Natural killer cell treated with Interleukin-12 subunit alpha and Interleukin-12 subunit beta and Interleukin-15 and Interleukin-18, amount 100 ng/mL, for 72 hours (primary cell): ENCODE results near the gene PSMA5. TPM values are rescaled to one million over a fixed set of nuclear protein-coding genes. Genes with fewer than 3 reads are reported as not detected.
"Not testable (repeated sequence)": the region's sequence is repeated elsewhere in the genome, so short reads cannot be mapped to it uniquely, and the experiment has no call there.

Experiments used
- ATAC-seq, 2 donors: fragments of 150-1000 bp; cut with Tn5 transposase in 1 of 2; sonication (Bioruptor Pico), chemical (Tn5 transposase) in 1 of 2; 2 replicates each; pipeline ENCODE4 v1.10.0; 2021
- DNase-seq: peaks from one replicate; pipeline ENCODE4 v3.0.0; 2022; ENCODE audit warnings: low spot score
- H3K27ac Mint-ChIP-seq, 2 donors: 1 replicate in 1 of 2; 2 replicates in 1 of 2; pipeline ENCODE4 v1.8.0; 2022; ENCODE audit warnings: mixed read lengths in 2 of 2, mild to moderate bottlenecking in 1 of 2, moderate library complexity in 1 of 2
- H3K27me3 Mint-ChIP-seq, 2 donors: 1 replicate in 1 of 2; 2 replicates in 1 of 2; pipeline ENCODE4 v1.8.0; 2022; ENCODE audit warnings: mixed read lengths in 2 of 2
- H3K36me3 Mint-ChIP-seq: one replicate; pipeline ENCODE4 v1.8.0; 2022; ENCODE audit warnings: mixed read lengths
- H3K4me1 Mint-ChIP-seq, 2 donors: 1 replicate in 1 of 2; 2 replicates in 1 of 2; pipeline ENCODE4 v1.8.0; 2022; ENCODE audit warnings: low read depth in 2 of 2, mixed read lengths in 2 of 2, mild to moderate bottlenecking in 1 of 2
- H3K4me3 Mint-ChIP-seq: one replicate; pipeline ENCODE4 v1.8.0; 2022; ENCODE audit warnings: mixed read lengths
- H3K9me3 Mint-ChIP-seq: 2 replicates; pipeline ENCODE4 v1.8.0; 2022; ENCODE audit warnings: mixed read lengths
- total RNA-seq, 2 donors: library from RNA; stranded (reverse); gene quantifications; one replicate each; pipeline ENCODE4 v1.2.3, GENCODE V29; 2022

PSMA5 gene
- total RNA-seq, 2 donors from 2014 or later, result 194 to 201 TPM

DNA sequence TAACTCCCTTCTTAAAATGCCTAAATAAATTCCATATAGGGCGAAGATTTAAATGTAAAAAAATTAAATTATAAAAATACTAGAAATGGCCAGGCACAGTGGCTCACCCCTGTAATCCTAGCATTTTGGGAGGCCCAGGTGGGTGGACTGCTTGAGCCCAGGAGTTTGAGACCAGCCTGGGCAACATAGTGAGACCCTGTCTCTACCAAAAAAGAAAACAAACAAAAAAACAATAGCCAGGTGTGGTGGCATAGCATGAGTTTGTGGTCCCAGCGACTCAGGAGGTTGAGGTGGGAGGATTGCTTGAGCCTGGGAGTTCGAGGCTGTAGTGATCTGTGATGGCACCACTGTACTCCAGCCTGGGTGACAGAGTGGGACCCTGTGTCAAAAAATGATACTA is 46.3 kb downstream of the PSMA5 start:
- Mint-ChIP-seq H3K27ac (no peak overlapping the region), H3K4me3 (no peak overlapping the region), H3K36me3 (no peaks in the 10 kb centered on the region), H3K27me3 (peaks cover 0 to 4% of the 10 kb centered on the region in 2 donors), H3K9me3 (no peaks in the 10 kb centered on the region), H3K4me1 (no peaks in the 10 kb centered on the region)
- no peak for ATAC-seq
- no peak for DNase-seq

- ATAC-seq (no peak), DNase-seq (no peak)
- Mint-ChIP-seq H3K4me3 (no peak overlapping the region), H3K4me1 (no peaks in the 10 kb centered on the region), H3K27me3 (peaks cover 0 to 6% of the 10 kb centered on the region in 2 donors), H3K36me3 (no peaks in the 10 kb centered on the region), H3K9me3 (no peaks in the 10 kb centered on the region), H3K27ac (no peak overlapping the region)
These were observed 46.8 kb downstream of the PSMA5 start for GRCh38 chr1:109379422-109379821.

DNA sequence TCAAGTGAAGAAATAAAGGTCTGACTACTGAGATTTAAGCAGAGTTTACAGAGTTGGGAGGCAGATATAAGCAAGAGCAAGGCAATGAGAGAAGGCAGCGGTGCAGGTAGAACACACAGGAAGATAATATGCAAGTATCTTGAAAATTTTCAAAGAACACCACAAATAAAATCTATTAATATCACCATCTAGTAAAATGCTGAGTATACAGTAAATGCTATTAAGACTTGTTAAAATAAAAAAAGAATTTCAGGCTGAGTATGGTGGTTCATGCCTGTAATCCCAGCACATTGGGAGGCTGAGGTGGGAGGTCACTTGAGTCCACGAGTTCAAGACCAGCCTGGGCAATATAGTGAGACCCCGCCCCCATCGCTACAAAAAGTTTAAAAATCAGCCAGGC is 48.5 kb downstream of the PSMA5 start:
- H3K9me3 Mint-ChIP-seq, result no peaks in the 10 kb centered on the region
- H3K27me3 Mint-ChIP-seq, result peaks cover 0 to 9% of the 10 kb centered on the region in 2 donors
- no peak for ATAC-seq
- no peak for DNase-seq
- no peaks in the 10 kb centered on the region for H3K36me3 Mint-ChIP-seq
- H3K4me1 Mint-ChIP-seq, result no peaks in the 10 kb centered on the region
- H3K4me3 Mint-ChIP-seq, result no peak overlapping the region
- H3K27ac Mint-ChIP-seq, result no peak overlapping the region

DNA sequence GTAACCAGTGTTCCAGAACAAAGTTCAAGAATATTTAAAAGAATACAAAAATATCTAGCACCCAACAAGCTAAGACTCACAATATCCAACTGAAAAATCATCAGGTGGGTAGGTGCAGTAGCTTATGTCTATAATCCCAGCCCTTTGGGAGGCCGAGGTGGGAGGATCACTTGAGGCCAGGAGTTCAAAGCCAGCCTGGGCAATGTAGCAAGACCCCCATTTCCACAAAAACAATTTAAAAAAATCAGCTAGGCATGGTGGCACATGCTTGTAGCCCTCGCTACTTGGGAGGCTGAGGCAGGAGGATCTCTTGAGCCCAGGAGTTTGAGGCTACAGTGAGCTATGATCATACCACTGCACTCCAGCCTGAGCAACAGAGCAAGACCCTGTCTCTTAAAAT is 52.6 kb downstream of the PSMA5 start:
- H3K36me3 Mint-ChIP-seq, H3K4me1 Mint-ChIP-seq, H3K27ac Mint-ChIP-seq: not testable (repeated sequence)

DNA sequence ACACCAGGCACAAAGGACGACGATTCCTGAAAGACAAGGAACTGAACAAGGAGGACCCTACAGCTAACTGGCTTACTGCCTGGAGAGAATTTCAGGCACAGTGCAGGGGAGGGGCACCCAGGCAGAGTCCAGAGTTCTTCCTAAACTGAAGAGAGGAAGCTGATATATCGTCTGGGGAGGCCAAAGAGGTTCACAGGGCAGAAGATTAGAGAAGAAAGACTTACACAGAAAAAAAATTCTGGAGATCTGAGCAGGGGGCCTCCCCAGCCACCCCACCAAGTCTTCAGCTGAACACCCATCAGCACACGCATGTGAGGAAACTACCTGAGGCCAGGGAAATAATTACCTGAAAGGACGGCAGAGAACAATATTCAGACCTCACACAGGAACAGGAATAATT is 53.1 kb downstream of the PSMA5 start:
- Mint-ChIP-seq H3K4me3 (no peak overlapping the region), H3K27me3 (peaks cover 11 to 25% of the 10 kb centered on the region in 2 donors), H3K4me1 (peaks cover 8 to 9% of the 10 kb centered on the region in 2 donors), H3K9me3 (no peaks in the 10 kb centered on the region), H3K27ac (no peak overlapping the region), H3K36me3 (no peaks in the 10 kb centered on the region)
- DNase-seq (no peak), ATAC-seq (no peak)

More for the DNA sequence above, 52.6 kb downstream of the PSMA5 start:
- ATAC-seq, H3K4me3 Mint-ChIP-seq, H3K9me3 Mint-ChIP-seq, DNase-seq: not testable (repeated sequence)
- peaks cover 11 to 25% of the 10 kb centered on the region in 2 donors for H3K27me3 Mint-ChIP-seq

DNA sequence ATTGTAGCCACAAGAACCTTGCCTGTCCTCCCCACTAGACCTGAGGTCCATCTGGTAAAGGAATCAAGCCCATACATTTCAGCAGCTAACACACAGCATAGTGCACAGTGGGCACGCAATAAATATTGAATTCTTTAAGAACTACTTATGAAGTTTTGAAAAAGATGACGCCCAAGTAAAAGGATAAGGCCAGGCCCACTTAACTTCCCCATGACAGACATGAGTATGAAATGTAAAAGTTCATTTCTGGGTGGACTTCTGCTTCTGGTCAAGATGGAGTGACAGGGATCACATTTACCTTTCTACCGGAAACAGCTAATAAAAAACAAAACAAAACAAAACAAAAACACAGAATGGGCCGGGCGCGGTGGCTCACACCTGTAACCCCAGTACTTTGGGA is 54.0 kb downstream of the PSMA5 start:
- DNase-seq, result no peak
- Mint-ChIP-seq H3K4me3 (no peak overlapping the region), H3K36me3 (no peaks in the 10 kb centered on the region), H3K4me1 (peaks cover 8 to 9% of the 10 kb centered on the region in 2 donors), H3K9me3 (no peaks in the 10 kb centered on the region), H3K27ac (no peak overlapping the region), H3K27me3 (peaks cover 11 to 25% of the 10 kb centered on the region in 2 donors)
- ATAC-seq, result no peak

DNA sequence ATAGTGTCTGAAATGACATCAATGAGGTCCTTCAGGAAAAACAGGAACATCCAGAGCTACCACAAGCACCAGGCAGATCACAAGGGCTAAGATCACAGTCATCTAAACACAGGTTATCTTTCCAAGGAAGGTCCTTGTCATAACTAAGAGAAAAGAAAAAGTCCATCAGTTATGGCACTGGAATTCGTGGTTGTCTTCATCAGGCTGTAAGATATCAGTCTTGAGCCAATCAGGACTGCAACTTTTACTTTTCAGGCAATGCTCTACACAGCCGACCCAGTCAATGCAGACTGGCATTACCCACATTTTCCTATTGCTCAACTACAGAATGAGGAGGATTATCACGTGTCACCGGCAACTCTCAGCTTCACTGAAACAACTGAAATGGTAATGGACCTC is 54.9 kb downstream of the PSMA5 start:
- H3K27ac Mint-ChIP-seq, result peak overlapping the region in 1 of 2 donors; percentile 38
- peaks cover 8 to 9% of the 10 kb centered on the region in 2 donors for H3K4me1 Mint-ChIP-seq
- H3K27me3 Mint-ChIP-seq, result peaks cover 11 to 25% of the 10 kb centered on the region in 2 donors
- no peaks in the 10 kb centered on the region for H3K36me3 Mint-ChIP-seq
- H3K4me3 Mint-ChIP-seq, result peak overlapping the region; percentile 2
- DNase-seq (no peak), ATAC-seq (no peak)
- H3K9me3 Mint-ChIP-seq, result no peaks in the 10 kb centered on the region

DNA sequence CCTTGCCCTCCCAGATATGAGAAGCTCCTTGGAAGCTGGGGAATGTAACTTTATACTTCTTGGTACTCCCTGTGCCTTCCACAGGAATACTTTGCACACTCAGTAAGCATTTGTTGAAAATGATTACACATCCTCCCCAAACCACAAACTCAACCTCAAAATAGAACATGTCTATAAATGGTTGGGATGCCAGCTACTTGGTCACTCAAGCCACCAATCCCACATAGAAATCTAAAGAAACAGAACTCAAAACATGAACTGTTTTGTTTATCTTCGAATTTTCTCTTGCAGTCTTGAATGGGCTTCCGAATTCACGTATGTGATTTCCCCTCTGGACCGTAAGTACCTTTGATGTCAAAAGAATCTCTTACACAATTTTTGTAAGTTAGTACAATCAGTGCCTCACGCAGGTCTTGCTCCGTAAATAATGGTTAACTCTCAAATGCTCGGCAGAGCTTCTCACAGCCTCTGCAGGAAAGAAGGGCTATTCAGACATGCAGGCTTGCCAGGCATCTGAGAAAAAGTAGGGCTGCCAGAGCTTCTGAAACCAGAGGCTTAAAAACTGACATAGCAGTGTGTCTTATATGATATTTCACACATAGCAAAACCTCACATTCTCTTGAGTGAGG is 55.4 kb downstream of the PSMA5 start:
- Mint-ChIP-seq H3K4me1 (peaks cover 8 to 9% of the 10 kb centered on the region in 2 donors), H3K9me3 (no peaks in the 10 kb centered on the region), H3K4me3 (peak overlapping the region; percentile 2), H3K36me3 (no peaks in the 10 kb centered on the region), H3K27ac (peak overlapping the region in 1 of 2 donors; percentile 38), H3K27me3 (peaks cover 11 to 25% of the 10 kb centered on the region in 2 donors)
- ATAC-seq, result no peak
- DNase-seq, result no peak

GRCh38 chr1:109369167-109369746 is 57.0 kb downstream of the PSMA5 start:
- Mint-ChIP-seq H3K36me3 (no peaks in the 10 kb centered on the region), H3K27ac (no peak overlapping the region), H3K27me3 (peaks cover 11 to 19% of the 10 kb centered on the region in 2 donors), H3K4me1 (peaks cover 8 to 9% of the 10 kb centered on the region in 2 donors), H3K9me3 (no peaks in the 10 kb centered on the region), H3K4me3 (no peak overlapping the region)
- DNase-seq, result no peak
- ATAC-seq, result no peak

GRCh38 chr1:109368464-109368863 is 57.8 kb downstream of the PSMA5 start:
- ATAC-seq (no peak), DNase-seq (no peak)
- H3K9me3 Mint-ChIP-seq, result no peaks in the 10 kb centered on the region
- H3K27me3 Mint-ChIP-seq, result peaks cover 15 to 19% of the 10 kb centered on the region in 2 donors
- H3K4me1 Mint-ChIP-seq, result peaks cover 8 to 9% of the 10 kb centered on the region in 2 donors
- H3K4me3 Mint-ChIP-seq, result no peak overlapping the region
- no peak overlapping the region for H3K27ac Mint-ChIP-seq
- H3K36me3 Mint-ChIP-seq, result no peaks in the 10 kb centered on the region

DNA sequence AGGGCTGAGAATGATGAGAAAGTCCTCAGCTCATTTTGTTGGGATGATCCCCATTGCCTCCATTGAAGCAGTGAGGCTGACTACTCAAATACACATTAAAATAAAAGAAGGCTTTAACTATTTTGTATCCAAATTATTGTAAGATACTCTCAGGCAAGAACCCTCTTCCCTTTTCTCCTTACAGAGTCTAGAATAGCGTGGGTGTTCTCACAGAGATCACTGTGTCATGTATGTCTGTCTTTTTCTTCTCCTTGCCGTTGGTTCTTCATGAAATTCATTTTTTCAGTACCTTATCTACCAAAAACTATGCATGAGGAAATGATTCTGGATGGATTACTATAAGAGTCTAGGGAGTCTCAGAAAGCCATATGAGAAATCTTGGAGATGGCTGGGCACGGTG is 58.6 kb downstream of the PSMA5 start:
- no peaks in the 10 kb centered on the region for H3K36me3 Mint-ChIP-seq
- no peak for DNase-seq
- peaks cover 8 to 9% of the 10 kb centered on the region in 2 donors for H3K4me1 Mint-ChIP-seq
- H3K27me3 Mint-ChIP-seq, result peaks cover 16% of the 10 kb centered on the region in 2 donors
- H3K27ac Mint-ChIP-seq, result no peak overlapping the region
- ATAC-seq, result no peak
- no peaks in the 10 kb centered on the region for H3K9me3 Mint-ChIP-seq
- H3K4me3 Mint-ChIP-seq, result no peak overlapping the region

- no peak for DNase-seq
- Mint-ChIP-seq H3K4me3 (no peak overlapping the region), H3K36me3 (no peaks in the 10 kb centered on the region), H3K27ac (no peak overlapping the region), H3K9me3 (no peaks in the 10 kb centered on the region), H3K27me3 (peaks cover 8 to 16% of the 10 kb centered on the region in 2 donors), H3K4me1 (peaks cover 2 to 4% of the 10 kb centered on the region in 2 donors)
- ATAC-seq, result no peak
These were observed 60.5 kb downstream of the PSMA5 start for GRCh38 chr1:109365642-109366204.

GRCh38 chr1:109361649-109362048 is 64.6 kb downstream of the PSMA5 start:
- H3K4me1 Mint-ChIP-seq, result no peaks in the 10 kb centered on the region

GRCh38 chr1:109361069-109361468 is 65.2 kb downstream of the PSMA5 start:
- no peaks in the 10 kb centered on the region for H3K36me3 Mint-ChIP-seq
- DNase-seq (no peak), ATAC-seq (no peak)
- H3K27me3 Mint-ChIP-seq, result peaks cover 2 to 12% of the 10 kb centered on the region in 2 donors
- no peaks in the 10 kb centered on the region for H3K9me3 Mint-ChIP-seq
- H3K27ac Mint-ChIP-seq, result no peak overlapping the region
- H3K4me3 Mint-ChIP-seq, result no peak overlapping the region
- H3K4me1 Mint-ChIP-seq, result no peaks in the 10 kb centered on the region

More at GRCh38 chr1:109361649-109362048, 64.6 kb downstream of the PSMA5 start:
- H3K27me3 Mint-ChIP-seq, result peaks cover 2 to 12% of the 10 kb centered on the region in 2 donors
- ATAC-seq (no peak), DNase-seq (no peak)
- H3K27ac Mint-ChIP-seq, result no peak overlapping the region
- no peaks in the 10 kb centered on the region for H3K36me3 Mint-ChIP-seq
- H3K4me3 Mint-ChIP-seq, result no peak overlapping the region
- no peaks in the 10 kb centered on the region for H3K9me3 Mint-ChIP-seq
